GM19463 (cell line): ENCODE measurements around the gene GALNT11.
A peak's percentile ranks its signal among the peaks of the same experiment; 100 is the strongest.

Experiments used
- ATAC-seq: cut with Tn5 transposase; IDR thresholded peaks from one replicate; pipeline ENCODE4 v1.9.1; 2021; ENCODE audit warnings: mild to moderate bottlenecking, moderate library complexity; ENCODE audit not compliant: unreplicated experiment

GALNT11 gene

GRCh38 chr7:152144557-152145245, 119.2 kb downstream of the GALNT11 start:
- ATAC-seq = no peak

DNA sequence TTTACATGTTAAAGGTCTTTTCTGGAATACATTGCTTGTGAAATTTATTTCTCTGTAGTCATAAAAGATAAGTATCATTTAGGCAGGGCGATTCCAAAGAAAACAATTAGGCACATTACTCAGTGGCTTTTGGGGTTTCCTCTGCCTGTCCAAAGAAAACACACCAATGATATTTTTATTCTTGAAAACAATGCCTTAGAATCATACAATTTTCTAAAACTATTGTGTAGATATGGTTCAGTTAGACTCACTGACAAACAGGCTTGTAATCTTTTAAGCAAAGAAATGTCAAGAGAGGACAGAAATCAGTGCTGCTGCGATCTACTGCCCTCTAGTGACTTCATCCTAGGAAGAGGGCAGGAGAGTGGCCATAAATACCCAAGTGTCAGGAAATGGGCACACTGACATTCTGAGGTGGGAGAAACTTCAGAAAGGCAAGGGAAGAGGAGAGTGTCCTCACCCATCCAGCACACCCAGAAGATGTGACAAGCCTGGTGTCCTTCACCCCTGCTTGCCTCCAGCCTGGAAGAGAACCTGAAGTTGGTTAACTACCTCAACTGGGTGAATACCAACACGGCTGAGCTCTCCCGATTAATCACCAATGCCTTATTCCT, 120.5 kb downstream of the GALNT11 start:
- no peak for ATAC-seq

DNA sequence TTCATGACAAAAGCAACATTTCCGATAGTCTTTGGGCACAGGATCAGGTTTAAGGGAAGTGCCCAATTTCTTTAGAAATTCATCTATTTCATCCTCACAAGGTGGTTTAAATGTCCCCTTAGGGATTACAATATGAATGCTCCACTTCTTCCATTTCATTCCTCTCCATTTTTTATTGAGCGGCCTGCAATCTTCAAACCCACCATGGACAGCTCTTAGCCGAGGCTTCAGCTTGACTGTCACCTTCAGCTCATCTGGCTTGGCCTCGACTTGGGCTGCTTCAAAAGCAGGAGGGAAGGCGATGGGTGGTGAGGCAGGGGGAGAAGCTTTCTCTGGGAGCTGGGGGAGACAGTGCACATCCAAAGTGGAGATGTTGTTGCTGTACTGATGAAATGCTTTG, 123.2 kb downstream of the GALNT11 start:
- no peak for ATAC-seq

DNA sequence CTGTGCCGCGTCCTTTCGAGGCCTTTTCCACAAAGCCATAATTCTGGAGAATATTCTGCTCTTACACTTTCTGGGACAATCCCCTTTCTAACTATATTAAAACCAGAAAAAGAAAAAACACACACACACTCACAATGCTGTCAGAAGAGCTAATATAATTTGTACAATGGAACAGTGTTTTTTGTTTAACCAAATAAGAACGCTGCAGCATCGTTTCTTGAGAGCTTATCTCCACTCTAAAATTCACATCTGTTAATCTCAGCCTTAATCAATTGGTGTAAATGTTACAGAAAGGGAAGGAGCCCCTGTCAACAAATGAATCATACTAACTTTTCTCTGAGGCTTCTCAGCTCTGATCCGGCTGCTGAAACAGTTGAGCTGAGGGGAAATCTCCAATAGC, 123.9 kb downstream of the GALNT11 start:
- no peak for ATAC-seq

- ATAC-seq = no peak
Measured at GRCh38 chr7:152152267-152152666, 126.8 kb downstream of the GALNT11 start.

- peak; percentile 91 for ATAC-seq
Measured at GRCh38 chr7:152158801-152159587, 133.5 kb downstream of the GALNT11 start.

GRCh38 chr7:152161171-152161570, 135.7 kb downstream of the GALNT11 start:
- ATAC-seq = no peak

DNA sequence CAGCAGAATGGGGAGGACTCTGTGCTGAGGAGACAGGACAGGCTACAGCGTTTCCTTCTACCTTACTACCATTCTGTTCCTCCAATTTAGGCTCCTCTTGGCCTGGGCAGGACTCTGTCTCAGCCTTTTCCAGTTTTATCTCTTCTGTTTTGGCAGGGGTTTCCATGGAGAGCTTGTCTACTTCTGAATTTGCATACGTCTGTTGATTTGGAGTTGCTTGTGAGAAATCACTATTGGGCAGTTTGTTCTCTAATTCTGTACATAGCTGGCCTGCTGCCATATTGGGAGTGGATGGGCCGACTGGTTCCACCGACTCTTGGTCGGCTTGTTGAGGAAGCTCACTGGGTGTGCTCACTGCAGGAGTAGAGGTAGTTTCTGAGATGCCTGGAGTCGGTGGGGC, 136.8 kb downstream of the GALNT11 start:
- no peak for ATAC-seq
